ENCODE data around the gene AP1S3.

Gene AP1S3

GRCh38 chr2:223834431-223834830 is 3.0 kb downstream of the AP1S3 start:
- H3K36me3 ChIP-seq (ENCODE audit: control insufficient read depth, insufficient read depth, low read length): 0 out of 2 replicates have a peak, but pooled peaks cover 1% of the 10 kb centered on the region
- no peak overlapping the region for H3K4me3 ChIP-seq (replicated peaks; ENCODE audit: low read depth, low read length)
- TF ChIP-seq CTCF (IDR thresholded peaks at IDR 0.05; ENCODE audit: insufficient read depth, low read length, poor library complexity, severe bottlenecking): no peak
- H3K27me3 ChIP-seq (replicated peaks; ENCODE audit: control insufficient read depth, insufficient read depth, low read length): no peaks in the 10 kb centered on the region
- DNase-seq (ENCODE audit: extremely low read depth, insufficient read length): no peak

- no peak for TF ChIP-seq CTCF (IDR thresholded peaks at IDR 0.05; ENCODE audit: insufficient read depth, low read length, poor library complexity, severe bottlenecking)
- Histone ChIP-seq H3K27me3 (replicated peaks; ENCODE audit: control insufficient read depth, insufficient read depth, low read length) (no peaks in the 10 kb centered on the region), H3K4me3 (replicated peaks; ENCODE audit: low read depth, low read length) (no peak overlapping the region), H3K36me3 (ENCODE audit: control insufficient read depth, insufficient read depth, low read length) (0 out of 2 replicates have a peak, but pooled peaks cover 1% of the 10 kb centered on the region)
- DNase-seq (ENCODE audit: extremely low read depth, insufficient read length): no peak
These were observed 5.0 kb downstream of the AP1S3 start for GRCh38 chr2:223832241-223832903.

- H3K27me3 ChIP-seq (replicated peaks; ENCODE audit: control insufficient read depth, insufficient read depth, low read length): no peaks in the 10 kb centered on the region
- no peak overlapping the region for H3K4me3 ChIP-seq (replicated peaks; ENCODE audit: low read depth, low read length)
- 0 out of 2 replicates have a peak, but pooled peaks cover 1% of the 10 kb centered on the region for H3K36me3 ChIP-seq (ENCODE audit: control insufficient read depth, insufficient read depth, low read length)
- no peak for TF ChIP-seq CTCF (IDR thresholded peaks at IDR 0.05; ENCODE audit: insufficient read depth, low read length, poor library complexity, severe bottlenecking)
- no peak for DNase-seq (ENCODE audit: extremely low read depth, insufficient read length)
These were observed 8.3 kb downstream of the AP1S3 start for GRCh38 chr2:223829128-223829527.

GRCh38 chr2:223828314-223828713 is 9.1 kb downstream of the AP1S3 start:
- DNase-seq (ENCODE audit: extremely low read depth, insufficient read length): no peak
- no peak overlapping the region for H3K4me3 ChIP-seq (replicated peaks; ENCODE audit: low read depth, low read length)
- H3K27me3 ChIP-seq (replicated peaks; ENCODE audit: control insufficient read depth, insufficient read depth, low read length): no peaks in the 10 kb centered on the region
- TF ChIP-seq CTCF (IDR thresholded peaks at IDR 0.05; ENCODE audit: insufficient read depth, low read length, poor library complexity, severe bottlenecking): no peak
- no peaks in the 10 kb centered on the region for H3K36me3 ChIP-seq (ENCODE audit: control insufficient read depth, insufficient read depth, low read length)

GRCh38 chr2:223826995-223827394 is 10.4 kb downstream of the AP1S3 start:
- H3K4me3 ChIP-seq (replicated peaks; ENCODE audit: low read depth, low read length): no peak overlapping the region
- H3K36me3 ChIP-seq (ENCODE audit: control insufficient read depth, insufficient read depth, low read length): no peaks in the 10 kb centered on the region
- no peak for DNase-seq (ENCODE audit: extremely low read depth, insufficient read length)
- no peak for TF ChIP-seq CTCF (IDR thresholded peaks at IDR 0.05; ENCODE audit: insufficient read depth, low read length, poor library complexity, severe bottlenecking)
- H3K27me3 ChIP-seq (replicated peaks; ENCODE audit: control insufficient read depth, insufficient read depth, low read length): no peaks in the 10 kb centered on the region

- Histone ChIP-seq H3K4me3 (replicated peaks; ENCODE audit: low read depth, low read length) (no peak overlapping the region), H3K27me3 (replicated peaks; ENCODE audit: control insufficient read depth, insufficient read depth, low read length) (no peaks in the 10 kb centered on the region), H3K36me3 (ENCODE audit: control insufficient read depth, insufficient read depth, low read length) (no peaks in the 10 kb centered on the region)
- DNase-seq (ENCODE audit: extremely low read depth, insufficient read length): no peak
- no peak for TF ChIP-seq CTCF (IDR thresholded peaks at IDR 0.05; ENCODE audit: insufficient read depth, low read length, poor library complexity, severe bottlenecking)
These were observed 13.1 kb downstream of the AP1S3 start for GRCh38 chr2:223824301-223824700.
